ENCODE measurements around the gene MB21D2. TPM values are rescaled to one million over a fixed set of nuclear protein-coding genes. Genes with fewer than 3 reads are reported as not detected.

MB21D2 gene
- total RNA-seq, 6 donors from 2014 or later = 4.6 to 8.0 (median 5.3) TPM

GRCh38 chr3:192772240-192772894 lies 145.3 kb downstream of the MB21D2 start:
- no peak overlapping the region for H3K4me3 ChIP-seq
- DNase-seq (no peak), ATAC-seq (ENCODE audit: low FRiP score in 2 of 2) (peak; percentile 22 to 32)
- no peaks in the 10 kb centered on the region for H3K36me3 ChIP-seq
- no peaks in the 10 kb centered on the region for H3K27me3 ChIP-seq
- no peak for TF ChIP-seq EP300 (IDR thresholded peaks at IDR 0.05)
- TF ChIP-seq, protein P1, sequence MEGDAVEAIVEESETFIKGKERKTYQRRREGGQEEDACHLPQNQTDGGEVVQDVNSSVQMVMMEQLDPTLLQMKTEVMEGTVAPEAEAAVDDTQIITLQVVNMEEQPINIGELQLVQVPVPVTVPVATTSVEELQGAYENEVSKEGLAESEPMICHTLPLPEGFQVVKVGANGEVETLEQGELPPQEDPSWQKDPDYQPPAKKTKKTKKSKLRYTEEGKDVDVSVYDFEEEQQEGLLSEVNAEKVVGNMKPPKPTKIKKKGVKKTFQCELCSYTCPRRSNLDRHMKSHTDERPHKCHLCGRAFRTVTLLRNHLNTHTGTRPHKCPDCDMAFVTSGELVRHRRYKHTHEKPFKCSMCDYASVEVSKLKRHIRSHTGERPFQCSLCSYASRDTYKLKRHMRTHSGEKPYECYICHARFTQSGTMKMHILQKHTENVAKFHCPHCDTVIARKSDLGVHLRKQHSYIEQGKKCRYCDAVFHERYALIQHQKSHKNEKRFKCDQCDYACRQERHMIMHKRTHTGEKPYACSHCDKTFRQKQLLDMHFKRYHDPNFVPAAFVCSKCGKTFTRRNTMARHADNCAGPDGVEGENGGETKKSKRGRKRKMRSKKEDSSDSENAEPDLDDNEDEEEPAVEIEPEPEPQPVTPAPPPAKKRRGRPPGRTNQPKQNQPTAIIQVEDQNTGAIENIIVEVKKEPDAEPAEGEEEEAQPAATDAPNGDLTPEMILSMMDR (IDR thresholded peaks at IDR 0.05) = peak in 2 of 6 experiments; percentile 21 to 31
- H3K9me3 ChIP-seq = peaks cover 0 to 17% (median 6%) of the 10 kb centered on the region in 4 donors
- WGBS, 2 donors = 48 to 54% methylated on average over 5 of the region's 5 CpGs
- no peak overlapping the region for H3K27ac ChIP-seq
- no peaks in the 10 kb centered on the region for H3K4me1 ChIP-seq

- TF ChIP-seq POLR2A (IDR thresholded peaks at IDR 0.05) (no peak), POLR2AphosphoS5 (IDR thresholded peaks at IDR 0.05) (no peak), EP300 (IDR thresholded peaks at IDR 0.05) (no peak)
- TF ChIP-seq, protein P1 (IDR thresholded peaks at IDR 0.05) = no peak
- Histone ChIP-seq H3K9me3 (no peaks in the 10 kb centered on the region), H3K4me1 (no peaks in the 10 kb centered on the region), H3K27me3 (no peaks in the 10 kb centered on the region), H3K27ac (no peak overlapping the region), H3K4me3 (no peak overlapping the region), H3K36me3 (no peaks in the 10 kb centered on the region)
- ATAC-seq (ENCODE audit: low FRiP score in 2 of 2) = no peak
- WGBS, 2 donors = 74 to 79% methylated on average over 6 to 7 of the region's 7 CpGs
- DNase-seq = peak in 1 of 2 donors; percentile 13
Observed at GRCh38 chr3:192758654-192759053, 159.0 kb downstream of the MB21D2 start.

GRCh38 chr3:192751148-192751547 lies 166.5 kb downstream of the MB21D2 start:
- WGBS, 2 donors = 61 to 64% methylated on average over 2 of the region's 2 CpGs
- no peaks in the 10 kb centered on the region for H3K4me1 ChIP-seq
- TF ChIP-seq POLR2AphosphoS5 (IDR thresholded peaks at IDR 0.05) (no peak), EP300 (IDR thresholded peaks at IDR 0.05) (no peak), POLR2A (IDR thresholded peaks at IDR 0.05) (no peak)
- TF ChIP-seq, protein P1 (IDR thresholded peaks at IDR 0.05) = no peak
- DNase-seq = no peak
- H3K9me3 ChIP-seq = no peaks in the 10 kb centered on the region
- H3K27ac ChIP-seq = no peak overlapping the region
- H3K27me3 ChIP-seq = no peaks in the 10 kb centered on the region
- no peak for ATAC-seq (ENCODE audit: low FRiP score in 2 of 2)
- no peaks in the 10 kb centered on the region for H3K36me3 ChIP-seq
- H3K4me3 ChIP-seq = no peak overlapping the region

GRCh38 chr3:192750201-192750600 lies 167.5 kb downstream of the MB21D2 start:
- no peaks in the 10 kb centered on the region for H3K9me3 ChIP-seq
- 51 to 64% methylated on average over 5 of the region's 5 CpGs for WGBS, 2 donors
- DNase-seq (no peak), ATAC-seq (ENCODE audit: low FRiP score in 2 of 2) (no peak)
- no peak overlapping the region for H3K4me3 ChIP-seq
- H3K27me3 ChIP-seq = no peaks in the 10 kb centered on the region
- H3K36me3 ChIP-seq = no peaks in the 10 kb centered on the region
- TF ChIP-seq POLR2A (IDR thresholded peaks at IDR 0.05) (no peak), EP300 (IDR thresholded peaks at IDR 0.05) (no peak), POLR2AphosphoS5 (IDR thresholded peaks at IDR 0.05) (no peak)
- TF ChIP-seq, protein P1 (IDR thresholded peaks at IDR 0.05) = no peak
- H3K4me1 ChIP-seq = no peaks in the 10 kb centered on the region
- H3K27ac ChIP-seq = no peak overlapping the region

- Histone ChIP-seq H3K9me3 (no peaks in the 10 kb centered on the region), H3K27me3 (no peaks in the 10 kb centered on the region), H3K4me3 (no peak overlapping the region), H3K36me3 (no peaks in the 10 kb centered on the region), H3K27ac (no peak overlapping the region), H3K4me1 (no peaks in the 10 kb centered on the region)
- no peak for ATAC-seq (ENCODE audit: low FRiP score in 2 of 2)
- no peak for DNase-seq
- TF ChIP-seq, protein P1 (IDR thresholded peaks at IDR 0.05) = no peak
- TF ChIP-seq POLR2AphosphoS5 (IDR thresholded peaks at IDR 0.05) (no peak), EP300 (IDR thresholded peaks at IDR 0.05) (no peak), POLR2A (IDR thresholded peaks at IDR 0.05) (no peak)
- 49 to 53% methylated on average over 3 of the region's 3 CpGs for WGBS, 2 donors
Observed at GRCh38 chr3:192747746-192748145, 169.9 kb downstream of the MB21D2 start.

All from upper lobe of left lung (tissue), 6 donors.